PFSK-1 (cell line): Measurements from ENCODE around the gene INPP5A.

Source experiments
- POLR2AphosphoS5 ChIP-seq: IDR thresholded peaks from 2 replicates; pipeline ENCODE4 v1.6.1; 2012; ENCODE audit warnings: low read depth, mild to moderate bottlenecking, control low read depth, low read length, moderate library complexity
- TF ChIP-seq, protein P1 (sequence below), 2 experiments: IDR thresholded peaks; 2 replicates each; pipeline versions ENCODE4 v1.6.1 to v1.8.0; 2011 to 2012; ENCODE audit warnings: low read depth in 2 of 2, low read length in 2 of 2, control low read depth in 1 of 2, inconsistent platforms in 1 of 2, mild to moderate bottlenecking in 1 of 2, moderate library complexity in 1 of 2; ENCODE audit not compliant: insufficient read depth in 1 of 2

DNA sequence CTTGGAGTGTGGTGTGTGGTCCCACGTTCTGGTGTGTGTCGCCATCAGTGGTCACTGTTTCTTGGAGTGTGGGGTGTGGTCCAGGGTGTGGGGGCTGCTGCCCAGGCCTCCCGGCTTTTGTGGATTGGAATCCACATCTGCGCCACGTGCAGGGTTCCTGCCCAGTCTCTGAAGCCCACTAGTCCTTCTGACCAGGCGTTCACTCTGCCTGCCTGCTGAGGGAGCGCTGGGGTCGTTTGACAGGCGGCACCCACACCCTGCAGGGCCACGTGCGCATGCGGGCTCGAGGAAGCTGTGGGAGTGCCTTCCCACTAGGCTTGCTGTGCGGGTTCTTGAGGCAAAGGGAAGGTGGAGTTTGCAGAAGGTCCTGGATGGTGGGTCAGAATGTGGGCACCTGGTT lies 51.4 kb downstream of the INPP5A start:
- TF ChIP-seq, protein P1, sequence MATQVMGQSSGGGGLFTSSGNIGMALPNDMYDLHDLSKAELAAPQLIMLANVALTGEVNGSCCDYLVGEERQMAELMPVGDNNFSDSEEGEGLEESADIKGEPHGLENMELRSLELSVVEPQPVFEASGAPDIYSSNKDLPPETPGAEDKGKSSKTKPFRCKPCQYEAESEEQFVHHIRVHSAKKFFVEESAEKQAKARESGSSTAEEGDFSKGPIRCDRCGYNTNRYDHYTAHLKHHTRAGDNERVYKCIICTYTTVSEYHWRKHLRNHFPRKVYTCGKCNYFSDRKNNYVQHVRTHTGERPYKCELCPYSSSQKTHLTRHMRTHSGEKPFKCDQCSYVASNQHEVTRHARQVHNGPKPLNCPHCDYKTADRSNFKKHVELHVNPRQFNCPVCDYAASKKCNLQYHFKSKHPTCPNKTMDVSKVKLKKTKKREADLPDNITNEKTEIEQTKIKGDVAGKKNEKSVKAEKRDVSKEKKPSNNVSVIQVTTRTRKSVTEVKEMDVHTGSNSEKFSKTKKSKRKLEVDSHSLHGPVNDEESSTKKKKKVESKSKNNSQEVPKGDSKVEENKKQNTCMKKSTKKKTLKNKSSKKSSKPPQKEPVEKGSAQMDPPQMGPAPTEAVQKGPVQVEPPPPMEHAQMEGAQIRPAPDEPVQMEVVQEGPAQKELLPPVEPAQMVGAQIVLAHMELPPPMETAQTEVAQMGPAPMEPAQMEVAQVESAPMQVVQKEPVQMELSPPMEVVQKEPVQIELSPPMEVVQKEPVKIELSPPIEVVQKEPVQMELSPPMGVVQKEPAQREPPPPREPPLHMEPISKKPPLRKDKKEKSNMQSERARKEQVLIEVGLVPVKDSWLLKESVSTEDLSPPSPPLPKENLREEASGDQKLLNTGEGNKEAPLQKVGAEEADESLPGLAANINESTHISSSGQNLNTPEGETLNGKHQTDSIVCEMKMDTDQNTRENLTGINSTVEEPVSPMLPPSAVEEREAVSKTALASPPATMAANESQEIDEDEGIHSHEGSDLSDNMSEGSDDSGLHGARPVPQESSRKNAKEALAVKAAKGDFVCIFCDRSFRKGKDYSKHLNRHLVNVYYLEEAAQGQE (IDR thresholded peaks at IDR 0.05; ENCODE audit: insufficient read depth in 1 of 2, low read depth in 2 of 2, low read length in 2 of 2), result no peak
- TF ChIP-seq POLR2AphosphoS5, result no peak
